Mammary epithelial cell (primary cell): ENCODE results near the gene HYAL2.

Experiments
- CTCF ChIP-seq, 2 donors: IDR thresholded peaks in 1 of 2; conservative IDR thresholded peaks in 1 of 2; 2 replicates each; pipeline ENCODE4 v1.5.1; 2011 to 2012; ENCODE audit warnings: inconsistent platforms in 2 of 2, low read length in 2 of 2, mild to moderate bottlenecking in 2 of 2, control low read depth in 1 of 2, low read depth in 1 of 2; ENCODE audit not compliant: insufficient read depth in 1 of 2; ENCODE audit errors: extremely low read depth in 1 of 2
- EZH2 ChIP-seq: IDR thresholded peaks from 2 replicates; pipeline ENCODE4 v1.6.1; 2012; ENCODE audit warnings: low read length, inconsistent platforms, borderline replicate concordance

GRCh38 chr3:50365842-50366220 is 43.3 kb upstream of the HYAL2 start:
- TF ChIP-seq CTCF (conservative IDR thresholded peaks at IDR 0.05 in 1 of 2, IDR thresholded peaks at IDR 0.05 in 1 of 2; ENCODE audit: extremely low read depth in 1 of 2, insufficient read depth in 1 of 2, low read depth in 1 of 2, low read length in 2 of 2) (no peak), EZH2 (no peak)
